IPS-18c (cell line): ENCODE results near the gene CEP120.
"Not testable (repeated sequence)": the region's sequence is repeated elsewhere in the genome, so short reads cannot be mapped to it uniquely, and the experiment has no call there.

Source experiments
- H3K4me3 ChIP-seq: 2 replicates; pipeline ENCODE4 v1.7.0; 2013; ENCODE audit warnings: low read depth, mild to moderate bottlenecking, low read length, moderate library complexity; ENCODE audit not compliant: insufficient read depth
- H3K9me3 ChIP-seq: one replicate; pipeline ENCODE4 v1.6.1; 2013; ENCODE audit warnings: mild to moderate bottlenecking, low read length, moderate library complexity; ENCODE audit not compliant: control insufficient read depth, insufficient read depth

The CEP120 gene

GRCh38 chr5:123414974-123415373, 8.2 kb downstream of the CEP120 start:
- Histone ChIP-seq H3K9me3 (no peaks in the 10 kb centered on the region), H3K4me3 (no peak overlapping the region)

GRCh38 chr5:123412206-123412605, 11.0 kb downstream of the CEP120 start:
- Histone ChIP-seq H3K9me3 (no peaks in the 10 kb centered on the region), H3K4me3 (no peak overlapping the region)

GRCh38 chr5:123401999-123402398, 21.2 kb downstream of the CEP120 start:
- H3K9me3 ChIP-seq, H3K4me3 ChIP-seq: not testable (repeated sequence)

- Histone ChIP-seq H3K9me3 (no peaks in the 10 kb centered on the region), H3K4me3 (no peak overlapping the region)
Observed at GRCh38 chr5:123401320-123401719, 21.9 kb downstream of the CEP120 start.

GRCh38 chr5:123400870-123401291, 22.3 kb downstream of the CEP120 start:
- H3K4me3 ChIP-seq, H3K9me3 ChIP-seq: not testable (repeated sequence)

- Histone ChIP-seq H3K9me3 (no peaks in the 10 kb centered on the region), H3K4me3 (no peak overlapping the region)
Observed at GRCh38 chr5:123398058-123398733, 25.0 kb downstream of the CEP120 start.

- Histone ChIP-seq H3K9me3 (no peaks in the 10 kb centered on the region), H3K4me3 (no peak overlapping the region)
Observed at GRCh38 chr5:123397538-123397937, 25.7 kb downstream of the CEP120 start.

- Histone ChIP-seq H3K9me3 (no peaks in the 10 kb centered on the region), H3K4me3 (no peak overlapping the region)
Observed at GRCh38 chr5:123391009-123391408, 32.2 kb downstream of the CEP120 start.

GRCh38 chr5:123389794-123390193, 33.4 kb downstream of the CEP120 start:
- H3K4me3 ChIP-seq: no peak overlapping the region
- H3K9me3 ChIP-seq: no peaks in the 10 kb centered on the region

GRCh38 chr5:123387313-123387712, 35.9 kb downstream of the CEP120 start:
- no peaks in the 10 kb centered on the region for H3K9me3 ChIP-seq
- no peak overlapping the region for H3K4me3 ChIP-seq

GRCh38 chr5:123382252-123382651, 41.0 kb downstream of the CEP120 start:
- no peak overlapping the region for H3K4me3 ChIP-seq
- H3K9me3 ChIP-seq: no peaks in the 10 kb centered on the region

- Histone ChIP-seq H3K9me3 (no peaks in the 10 kb centered on the region), H3K4me3 (no peak overlapping the region)
Observed at GRCh38 chr5:123371575-123372179, 51.5 kb downstream of the CEP120 start.

- Histone ChIP-seq H3K4me3 (no peak overlapping the region), H3K9me3 (no peaks in the 10 kb centered on the region)
Observed at GRCh38 chr5:123369371-123369968, 53.7 kb downstream of the CEP120 start.

- Histone ChIP-seq H3K4me3 (no peak overlapping the region), H3K9me3 (no peaks in the 10 kb centered on the region)
Observed at GRCh38 chr5:123367739-123368138, 55.5 kb downstream of the CEP120 start.

GRCh38 chr5:123365156-123365555, 58.0 kb downstream of the CEP120 start:
- no peak overlapping the region for H3K4me3 ChIP-seq
- H3K9me3 ChIP-seq: no peaks in the 10 kb centered on the region

GRCh38 chr5:123364441-123365155, 58.6 kb downstream of the CEP120 start:
- Histone ChIP-seq H3K9me3 (no peaks in the 10 kb centered on the region), H3K4me3 (no peak overlapping the region)

GRCh38 chr5:123360910-123361309, 62.3 kb downstream of the CEP120 start:
- H3K4me3 ChIP-seq: no peak overlapping the region
- H3K9me3 ChIP-seq: no peaks in the 10 kb centered on the region

GRCh38 chr5:123360201-123360571, 63.0 kb downstream of the CEP120 start:
- no peaks in the 10 kb centered on the region for H3K9me3 ChIP-seq
- no peak overlapping the region for H3K4me3 ChIP-seq
